H1 (cell line): ENCODE measurements around the gene RARRES2. TPM values are rescaled to one million over a fixed set of nuclear protein-coding genes. Genes with fewer than 3 reads are reported as not detected.

Experiments
- E2F6 ChIP-seq: IDR thresholded peaks from 2 replicates; pipeline ENCODE4 v1.6.1; 2012; ENCODE audit warnings: inconsistent platforms
- EZH2 ChIP-seq: fragments of 200-600 bp; sonication (generic); IDR thresholded peaks from 2 replicates; pipeline ENCODE4 v1.7.1; 2012; ENCODE audit warnings: low read depth, mild to moderate bottlenecking, moderate library complexity, low read length, inconsistent platforms; ENCODE audit not compliant: severe bottlenecking
- RAD21 ChIP-seq, 2 experiments: IDR thresholded peaks in 1 of 2; conservative IDR thresholded peaks in 1 of 2; 2 replicates each; pipeline ENCODE4 v1.6.1; 2011; ENCODE audit warnings: low read depth in 2 of 2, low read length in 2 of 2, improper control_type of control experiment in 1 of 2, inconsistent platforms in 1 of 2, mild to moderate bottlenecking in 1 of 2, moderate library complexity in 1 of 2
- SIX5 ChIP-seq: IDR thresholded peaks from 2 replicates; pipeline ENCODE4 v1.6.1; 2011; ENCODE audit warnings: mild to moderate bottlenecking, low read depth, low read length
- SP1 ChIP-seq: IDR thresholded peaks from 2 replicates; pipeline ENCODE4 v1.6.1; 2011; ENCODE audit warnings: low read depth, low read length
- TBP ChIP-seq: IDR thresholded peaks from 2 replicates; pipeline ENCODE4 v1.6.1; 2011; ENCODE audit warnings: low read depth, low read length, improper control_type of control experiment
- TEAD4 ChIP-seq: IDR thresholded peaks from 2 replicates; pipeline ENCODE4 v1.6.1; 2012; ENCODE audit warnings: low read depth, low read length, inconsistent platforms, mixed read lengths
- polyA plus RNA-seq, 7 experiments: library from polyadenylated mRNA; depleted of rRNA in 3 of 7; stranded (reverse) in 5 of 7; unstranded in 2 of 7; fragments of >200 nt in 5 of 7; fragments of 200-250 nt in 2 of 7; gene quantifications; 1 replicate in 5 of 7; 2 replicates in 1 of 7; 4 replicates in 1 of 7; pipeline versions ENCODE4 v1.2.1 to v1.2.3, GENCODE V29; 2011 to 2013; ENCODE audit warnings: missing spikeins in 2 of 7, mixed read lengths in 2 of 7
- total RNA-seq: library from RNA; stranded (reverse); fragmentation: NEBNext Ultra II Directional; extraction: Animal tissue kit (Norgen Biotek cat#: 25700); gene quantifications from 2 replicates; pipeline ENCODE4 v1.2.1, GENCODE V29; 2021
- TF ChIP-seq, protein P1 (sequence below): IDR thresholded peaks from 2 replicates; pipeline ENCODE4 v1.6.1; 2012; ENCODE audit warnings: inconsistent platforms
- TF ChIP-seq, protein P2 (sequence below): fragments of 300-600 bp; sonication (generic); IDR thresholded peaks from 2 replicates; pipeline ENCODE4 v1.7.1; 2012; ENCODE audit warnings: low read length, moderate library complexity, mild to moderate bottlenecking, inconsistent platforms; ENCODE audit not compliant: insufficient replicate concordance

Gene RARRES2
- total and polyA plus RNA-seq, 2 of the 8 experiments (the other 6 are each of a cell fraction or from before 2014, with no cell fraction given): 254 to 441 TPM

DNA sequence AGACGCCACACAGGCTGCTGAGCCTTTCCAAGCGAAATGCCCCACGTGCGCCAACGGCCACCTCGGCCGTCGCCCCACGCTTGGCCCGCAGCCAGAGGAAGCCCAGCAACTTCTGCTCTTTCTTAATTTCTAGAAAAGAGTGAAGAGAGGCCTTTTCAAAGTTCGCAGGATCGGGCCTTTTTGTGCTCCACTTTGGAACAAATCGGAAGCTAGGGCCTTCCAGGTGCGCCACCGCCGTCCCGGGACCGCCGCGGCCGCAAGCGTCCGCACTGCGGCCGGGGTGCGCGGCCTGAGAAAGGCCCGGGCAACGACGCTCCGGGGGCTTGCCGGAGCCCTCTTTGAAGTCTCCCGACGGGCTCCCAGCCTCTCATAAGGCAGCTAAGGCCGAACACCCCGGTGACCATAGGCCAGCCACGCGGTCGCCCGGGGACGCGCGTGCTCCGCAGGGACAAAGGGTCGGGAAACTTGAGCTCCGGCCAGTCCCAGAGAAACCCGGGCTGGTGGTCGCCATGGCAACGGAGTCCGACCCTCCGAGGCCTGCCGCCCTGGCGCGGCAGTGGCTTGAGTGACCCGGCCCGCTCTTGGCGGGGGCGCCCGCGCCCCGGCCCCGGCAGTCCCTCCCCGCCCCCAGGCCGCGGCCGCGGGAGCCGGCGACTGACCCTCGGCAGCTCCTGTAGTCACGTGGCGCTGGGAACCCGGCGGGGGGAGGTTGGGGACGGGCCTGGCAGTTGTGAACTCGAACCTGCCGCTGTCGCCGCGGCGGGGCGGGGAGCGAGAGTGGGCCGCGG is 26.9 kb upstream of the RARRES2 start, which contains the start of gene REPIN1 (continued):
- TF ChIP-seq SP1: no peak
- peak; percentile 62 for TF ChIP-seq E2F6
- TF ChIP-seq, protein P1, sequence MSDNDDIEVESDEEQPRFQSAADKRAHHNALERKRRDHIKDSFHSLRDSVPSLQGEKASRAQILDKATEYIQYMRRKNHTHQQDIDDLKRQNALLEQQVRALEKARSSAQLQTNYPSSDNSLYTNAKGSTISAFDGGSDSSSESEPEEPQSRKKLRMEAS: peak; percentile 80
- TF ChIP-seq RAD21 (IDR thresholded peaks at IDR 0.05 in 1 of 2, conservative IDR thresholded peaks at IDR 0.05 in 1 of 2; ENCODE audit: low read depth in 2 of 2, low read length in 2 of 2): no peak; a peak in 1 of 4 replicates
- TF ChIP-seq EZH2: no peak
- no peak; the same call in 1 of the 2 replicates for TF ChIP-seq TEAD4
- TF ChIP-seq, protein P2, sequence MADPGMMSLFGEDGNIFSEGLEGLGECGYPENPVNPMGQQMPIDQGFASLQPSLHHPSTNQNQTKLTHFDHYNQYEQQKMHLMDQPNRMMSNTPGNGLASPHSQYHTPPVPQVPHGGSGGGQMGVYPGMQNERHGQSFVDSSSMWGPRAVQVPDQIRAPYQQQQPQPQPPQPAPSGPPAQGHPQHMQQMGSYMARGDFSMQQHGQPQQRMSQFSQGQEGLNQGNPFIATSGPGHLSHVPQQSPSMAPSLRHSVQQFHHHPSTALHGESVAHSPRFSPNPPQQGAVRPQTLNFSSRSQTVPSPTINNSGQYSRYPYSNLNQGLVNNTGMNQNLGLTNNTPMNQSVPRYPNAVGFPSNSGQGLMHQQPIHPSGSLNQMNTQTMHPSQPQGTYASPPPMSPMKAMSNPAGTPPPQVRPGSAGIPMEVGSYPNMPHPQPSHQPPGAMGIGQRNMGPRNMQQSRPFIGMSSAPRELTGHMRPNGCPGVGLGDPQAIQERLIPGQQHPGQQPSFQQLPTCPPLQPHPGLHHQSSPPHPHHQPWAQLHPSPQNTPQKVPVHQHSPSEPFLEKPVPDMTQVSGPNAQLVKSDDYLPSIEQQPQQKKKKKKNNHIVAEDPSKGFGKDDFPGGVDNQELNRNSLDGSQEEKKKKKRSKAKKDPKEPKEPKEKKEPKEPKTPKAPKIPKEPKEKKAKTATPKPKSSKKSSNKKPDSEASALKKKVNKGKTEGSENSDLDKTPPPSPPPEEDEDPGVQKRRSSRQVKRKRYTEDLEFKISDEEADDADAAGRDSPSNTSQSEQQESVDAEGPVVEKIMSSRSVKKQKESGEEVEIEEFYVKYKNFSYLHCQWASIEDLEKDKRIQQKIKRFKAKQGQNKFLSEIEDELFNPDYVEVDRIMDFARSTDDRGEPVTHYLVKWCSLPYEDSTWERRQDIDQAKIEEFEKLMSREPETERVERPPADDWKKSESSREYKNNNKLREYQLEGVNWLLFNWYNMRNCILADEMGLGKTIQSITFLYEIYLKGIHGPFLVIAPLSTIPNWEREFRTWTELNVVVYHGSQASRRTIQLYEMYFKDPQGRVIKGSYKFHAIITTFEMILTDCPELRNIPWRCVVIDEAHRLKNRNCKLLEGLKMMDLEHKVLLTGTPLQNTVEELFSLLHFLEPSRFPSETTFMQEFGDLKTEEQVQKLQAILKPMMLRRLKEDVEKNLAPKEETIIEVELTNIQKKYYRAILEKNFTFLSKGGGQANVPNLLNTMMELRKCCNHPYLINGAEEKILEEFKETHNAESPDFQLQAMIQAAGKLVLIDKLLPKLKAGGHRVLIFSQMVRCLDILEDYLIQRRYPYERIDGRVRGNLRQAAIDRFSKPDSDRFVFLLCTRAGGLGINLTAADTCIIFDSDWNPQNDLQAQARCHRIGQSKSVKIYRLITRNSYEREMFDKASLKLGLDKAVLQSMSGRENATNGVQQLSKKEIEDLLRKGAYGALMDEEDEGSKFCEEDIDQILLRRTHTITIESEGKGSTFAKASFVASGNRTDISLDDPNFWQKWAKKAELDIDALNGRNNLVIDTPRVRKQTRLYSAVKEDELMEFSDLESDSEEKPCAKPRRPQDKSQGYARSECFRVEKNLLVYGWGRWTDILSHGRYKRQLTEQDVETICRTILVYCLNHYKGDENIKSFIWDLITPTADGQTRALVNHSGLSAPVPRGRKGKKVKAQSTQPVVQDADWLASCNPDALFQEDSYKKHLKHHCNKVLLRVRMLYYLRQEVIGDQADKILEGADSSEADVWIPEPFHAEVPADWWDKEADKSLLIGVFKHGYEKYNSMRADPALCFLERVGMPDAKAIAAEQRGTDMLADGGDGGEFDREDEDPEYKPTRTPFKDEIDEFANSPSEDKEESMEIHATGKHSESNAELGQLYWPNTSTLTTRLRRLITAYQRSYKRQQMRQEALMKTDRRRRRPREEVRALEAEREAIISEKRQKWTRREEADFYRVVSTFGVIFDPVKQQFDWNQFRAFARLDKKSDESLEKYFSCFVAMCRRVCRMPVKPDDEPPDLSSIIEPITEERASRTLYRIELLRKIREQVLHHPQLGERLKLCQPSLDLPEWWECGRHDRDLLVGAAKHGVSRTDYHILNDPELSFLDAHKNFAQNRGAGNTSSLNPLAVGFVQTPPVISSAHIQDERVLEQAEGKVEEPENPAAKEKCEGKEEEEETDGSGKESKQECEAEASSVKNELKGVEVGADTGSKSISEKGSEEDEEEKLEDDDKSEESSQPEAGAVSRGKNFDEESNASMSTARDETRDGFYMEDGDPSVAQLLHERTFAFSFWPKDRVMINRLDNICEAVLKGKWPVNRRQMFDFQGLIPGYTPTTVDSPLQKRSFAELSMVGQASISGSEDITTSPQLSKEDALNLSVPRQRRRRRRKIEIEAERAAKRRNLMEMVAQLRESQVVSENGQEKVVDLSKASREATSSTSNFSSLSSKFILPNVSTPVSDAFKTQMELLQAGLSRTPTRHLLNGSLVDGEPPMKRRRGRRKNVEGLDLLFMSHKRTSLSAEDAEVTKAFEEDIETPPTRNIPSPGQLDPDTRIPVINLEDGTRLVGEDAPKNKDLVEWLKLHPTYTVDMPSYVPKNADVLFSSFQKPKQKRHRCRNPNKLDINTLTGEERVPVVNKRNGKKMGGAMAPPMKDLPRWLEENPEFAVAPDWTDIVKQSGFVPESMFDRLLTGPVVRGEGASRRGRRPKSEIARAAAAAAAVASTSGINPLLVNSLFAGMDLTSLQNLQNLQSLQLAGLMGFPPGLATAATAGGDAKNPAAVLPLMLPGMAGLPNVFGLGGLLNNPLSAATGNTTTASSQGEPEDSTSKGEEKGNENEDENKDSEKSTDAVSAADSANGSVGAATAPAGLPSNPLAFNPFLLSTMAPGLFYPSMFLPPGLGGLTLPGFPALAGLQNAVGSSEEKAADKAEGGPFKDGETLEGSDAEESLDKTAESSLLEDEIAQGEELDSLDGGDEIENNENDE: no peak
- TF ChIP-seq TBP: peak; percentile 44; the same call in 1 of the 2 replicates
- no peak for TF ChIP-seq SIX5
